ENCODE data around the gene VAV2. TPM values are rescaled to one million over a fixed set of nuclear protein-coding genes. Genes with fewer than 3 reads are reported as not detected.

The VAV2 gene
- total RNA-seq, 4 donors from 2014 or later = 15.0 to 25.7 (median 20.5) TPM

GRCh38 chr9:133875131-133875530, 117.0 kb downstream of the VAV2 start:
- Histone ChIP-seq H3K36me3 (no peaks in the 10 kb centered on the region), H3K4me3 (replicated peaks in 1 of 3) (no peak overlapping the region), H3K27ac (no peak overlapping the region), H3K4me1 (no peaks in the 10 kb centered on the region), H3K9me3 (no peaks in the 10 kb centered on the region), H3K27me3 (no peaks in the 10 kb centered on the region)
- intact Hi-C loops (cut with DNase I) = no loop called here
- DNase-seq = no peak
- no peak for TF ChIP-seq POLR2A (IDR thresholded peaks at IDR 0.05)
- no peak for TF ChIP-seq CTCF (IDR thresholded peaks at IDR 0.05)
- 88 to 89% methylated on average over 3 to 5 of the region's 11 CpGs for WGBS, 2 donors

- Histone ChIP-seq H3K27ac (no peak overlapping the region), H3K27me3 (no peaks in the 10 kb centered on the region), H3K36me3 (no peaks in the 10 kb centered on the region), H3K4me3 (replicated peaks in 1 of 3) (no peak overlapping the region), H3K9me3 (no peaks in the 10 kb centered on the region), H3K4me1 (no peaks in the 10 kb centered on the region)
- intact Hi-C loops (cut with DNase I) = no loop called here
- TF ChIP-seq POLR2A (IDR thresholded peaks at IDR 0.05) (no peak), CTCF (IDR thresholded peaks at IDR 0.05) (no peak)
- 82 to 87% methylated on average over 9 to 10 of the region's 10 CpGs for WGBS, 2 donors
- DNase-seq = no peak
Measured at GRCh38 chr9:133874659-133875058, 117.5 kb downstream of the VAV2 start.

- intact Hi-C loops (cut with DNase I) = no loop called here
- H3K4me1 ChIP-seq = no peaks in the 10 kb centered on the region
- WGBS, 2 donors = 89 to 95% methylated on average over 3 to 9 of the region's 14 CpGs
- no peaks in the 10 kb centered on the region for H3K9me3 ChIP-seq
- DNase-seq = no peak
- no peaks in the 10 kb centered on the region for H3K27me3 ChIP-seq
- no peak for TF ChIP-seq POLR2A (IDR thresholded peaks at IDR 0.05)
- TF ChIP-seq CTCF (IDR thresholded peaks at IDR 0.05) = no peak
- H3K4me3 ChIP-seq (replicated peaks in 1 of 3) = no peak overlapping the region
- H3K36me3 ChIP-seq = no peaks in the 10 kb centered on the region
- no peak overlapping the region for H3K27ac ChIP-seq
Measured at GRCh38 chr9:133874060-133874657, 118.0 kb downstream of the VAV2 start.

GRCh38 chr9:133873461-133873891, 118.6 kb downstream of the VAV2 start:
- Histone ChIP-seq H3K27me3 (no peaks in the 10 kb centered on the region), H3K27ac (no peak overlapping the region), H3K36me3 (no peaks in the 10 kb centered on the region), H3K9me3 (no peaks in the 10 kb centered on the region), H3K4me1 (no peaks in the 10 kb centered on the region), H3K4me3 (replicated peaks in 1 of 3) (no peak overlapping the region)
- no peak for TF ChIP-seq CTCF (IDR thresholded peaks at IDR 0.05)
- intact Hi-C loops (cut with DNase I) = no loop called here
- WGBS, 2 donors = 86 to 93% methylated on average over 4 to 8 of the region's 9 CpGs
- no peak for DNase-seq

- 89 to 94% methylated on average over 9 of the region's 9 CpGs for WGBS, 2 donors
- no peak overlapping the region for H3K4me3 ChIP-seq (replicated peaks in 1 of 3)
Measured at GRCh38 chr9:133873009-133873408, 119.1 kb downstream of the VAV2 start.

More at GRCh38 chr9:133873009-133873408, 119.1 kb downstream of the VAV2 start:
- DNase-seq = no peak
- Histone ChIP-seq H3K27ac (no peak overlapping the region), H3K9me3 (no peaks in the 10 kb centered on the region), H3K36me3 (no peaks in the 10 kb centered on the region), H3K27me3 (no peaks in the 10 kb centered on the region), H3K4me1 (no peaks in the 10 kb centered on the region)
- TF ChIP-seq CTCF (IDR thresholded peaks at IDR 0.05) (no peak), POLR2A (IDR thresholded peaks at IDR 0.05) (no peak)
- intact Hi-C loops (cut with DNase I) = no loop called here
